NCI-H226 (cell line): ENCODE measurements around the gene SLC7A10.

Experiments used
- DNase-seq: peaks from one replicate; pipeline ENCODE4 v3.0.0-alpha.2; 2015

Gene SLC7A10

DNA sequence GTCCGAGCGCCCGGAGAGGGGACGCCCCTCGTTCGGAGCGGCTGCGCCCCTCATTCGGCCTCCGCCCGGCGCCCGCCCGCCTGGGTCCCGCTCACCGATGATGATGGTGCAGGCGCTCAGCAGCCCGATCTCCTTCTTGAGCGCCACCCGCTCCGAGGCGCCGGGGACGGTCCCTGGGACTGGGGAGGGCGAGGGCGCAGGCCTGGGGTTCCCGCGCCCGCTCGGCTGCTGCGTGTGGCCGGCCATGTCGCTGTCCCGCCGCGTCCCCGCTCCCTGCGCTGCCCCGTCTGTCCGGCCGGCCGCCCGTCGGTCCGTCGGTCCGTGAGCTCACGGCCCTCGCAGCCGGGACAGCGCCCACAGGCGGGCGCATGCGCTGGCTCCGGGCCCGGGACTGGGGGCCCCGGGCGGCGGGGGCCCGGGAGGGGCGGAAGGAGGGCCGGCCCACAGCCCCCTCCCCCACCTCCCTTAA, at the start of gene SLC7A10:
SLC7A10 (minus strand) TSS at position 393 of the 469 bp plus-strand sequence; CDS start at position 246, 147 bp downstream.
- DNase-seq, result no peak

DNA sequence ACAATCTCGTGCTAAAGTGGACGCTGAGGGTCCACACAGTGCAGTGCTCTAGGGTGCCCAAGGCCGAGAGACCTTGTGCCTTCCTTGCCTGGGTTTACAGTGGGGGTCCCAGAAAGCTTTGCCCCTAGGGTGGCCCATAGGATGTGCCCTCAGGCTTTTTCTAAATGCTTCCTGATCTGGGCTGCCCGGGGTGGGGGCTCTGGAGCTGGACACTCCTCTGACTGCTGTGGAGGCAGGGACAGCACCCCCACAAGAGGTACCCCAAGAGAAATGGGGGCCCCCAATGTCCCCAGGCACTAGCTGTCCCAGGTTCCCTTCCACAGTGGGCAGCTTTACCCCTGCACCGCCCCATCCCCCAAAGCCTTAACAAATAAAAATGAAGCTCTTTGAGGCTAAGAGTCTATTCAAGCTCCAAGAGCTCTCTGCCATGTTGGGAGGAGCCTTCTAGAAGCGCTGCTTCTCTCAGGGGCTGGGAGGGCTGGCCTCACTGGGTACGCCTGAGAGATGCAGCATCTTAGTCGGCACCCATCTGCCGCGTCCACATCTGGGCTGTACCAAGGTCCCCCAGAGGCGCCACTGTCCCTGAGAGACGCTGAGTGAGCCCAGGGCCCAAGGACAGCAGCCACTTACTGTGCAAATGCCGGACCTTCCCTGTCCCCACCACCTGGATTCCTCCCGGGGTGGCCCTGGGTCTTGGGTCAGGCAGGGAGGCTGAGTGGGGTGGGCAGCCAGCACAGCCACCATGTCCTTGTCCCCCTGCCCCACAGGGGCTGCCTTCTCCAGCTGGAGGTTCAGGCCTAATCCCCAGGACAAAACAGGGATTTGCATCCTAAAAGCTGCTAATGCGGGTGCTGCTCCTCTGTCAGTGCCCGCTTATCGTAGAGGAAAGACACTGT, 49.3 kb upstream of the SLC7A10 start:
- DNase-seq, result no peak

GRCh38 chr19:33273881-33274662, 48.4 kb upstream of the SLC7A10 start:
- DNase-seq, result peak; percentile 58

DNA sequence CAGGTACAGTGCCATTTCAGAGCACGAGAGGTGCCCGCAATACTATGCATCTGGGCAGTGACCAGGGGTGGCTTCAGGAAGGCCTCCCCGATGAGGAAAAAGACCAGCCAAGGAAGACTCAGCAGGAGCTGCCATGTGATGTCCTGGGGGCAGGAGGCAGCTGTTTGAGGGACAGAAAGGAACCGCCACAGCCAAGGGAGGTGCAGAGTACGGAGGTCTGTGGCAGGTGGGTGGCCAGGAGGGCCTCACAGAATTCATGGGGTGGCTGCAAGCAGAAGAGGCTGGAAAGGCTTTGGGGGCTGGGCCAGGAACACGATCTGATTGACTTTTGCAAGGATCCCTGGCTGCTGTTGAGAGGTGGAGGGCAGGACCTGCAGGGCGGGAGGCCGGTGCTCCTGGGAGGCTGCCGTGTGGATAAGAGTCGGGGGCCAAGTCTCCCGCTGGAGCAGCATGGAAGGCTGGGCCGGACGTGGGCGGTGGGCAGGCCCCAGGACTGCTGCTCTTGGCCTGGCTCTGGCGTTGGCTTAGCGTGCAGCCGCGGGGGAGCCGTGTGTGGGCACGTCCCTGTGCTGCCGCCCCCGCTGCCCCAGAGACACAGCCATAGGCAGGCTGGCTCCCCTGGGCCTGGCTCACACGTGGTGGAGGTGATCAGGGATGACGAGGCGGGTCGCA, 47.6 kb upstream of the SLC7A10 start:
- no peak for DNase-seq

- DNase-seq, result no peak
Measured at GRCh38 chr19:33271246-33272021, 45.8 kb upstream of the SLC7A10 start.

DNA sequence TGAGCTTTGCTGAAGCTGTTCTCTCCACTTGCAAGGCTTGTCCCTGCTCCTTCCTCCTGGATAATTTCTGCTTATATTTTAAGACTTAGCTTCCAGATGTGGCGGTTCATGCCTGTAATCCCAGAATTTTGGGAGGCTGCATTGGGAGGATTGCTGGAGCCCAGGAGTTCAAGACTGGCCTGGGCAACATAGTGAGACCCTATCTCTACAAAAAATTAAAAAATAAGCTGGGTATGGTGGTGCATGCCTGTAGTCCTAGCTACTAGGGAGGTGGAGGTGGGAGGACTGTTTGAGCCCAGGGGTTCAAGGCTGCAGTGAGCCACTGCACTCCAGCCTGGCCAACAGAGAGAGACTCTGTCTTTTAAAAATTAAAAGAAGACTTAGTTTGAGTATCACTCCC, 45.1 kb upstream of the SLC7A10 start:
- no peak for DNase-seq

- DNase-seq, result no peak
Measured at GRCh38 chr19:33269016-33269415, 43.4 kb upstream of the SLC7A10 start.

- no peak for DNase-seq
Measured at GRCh38 chr19:33268162-33268991, 42.7 kb upstream of the SLC7A10 start.

DNA sequence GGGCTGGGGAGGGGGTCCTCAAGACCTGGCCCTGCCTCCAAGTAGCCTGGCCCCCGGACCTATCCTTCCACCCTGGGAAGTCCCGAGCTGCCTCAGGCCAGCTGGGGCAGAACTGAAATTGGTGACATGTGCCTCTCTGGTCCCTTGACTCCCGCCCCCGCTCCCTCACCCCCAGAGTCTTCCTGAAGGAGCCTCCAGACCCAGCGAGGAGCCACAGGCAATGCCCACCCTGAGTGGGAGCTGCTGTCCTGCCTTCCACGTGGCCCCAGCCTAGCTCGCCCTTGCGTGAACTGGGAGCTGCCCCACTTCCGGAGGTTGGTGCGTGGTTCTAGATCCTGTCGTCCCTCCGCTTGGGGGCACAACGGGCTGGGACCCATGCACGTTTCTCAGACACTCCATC, 42.1 kb upstream of the SLC7A10 start:
- no peak for DNase-seq

DNA sequence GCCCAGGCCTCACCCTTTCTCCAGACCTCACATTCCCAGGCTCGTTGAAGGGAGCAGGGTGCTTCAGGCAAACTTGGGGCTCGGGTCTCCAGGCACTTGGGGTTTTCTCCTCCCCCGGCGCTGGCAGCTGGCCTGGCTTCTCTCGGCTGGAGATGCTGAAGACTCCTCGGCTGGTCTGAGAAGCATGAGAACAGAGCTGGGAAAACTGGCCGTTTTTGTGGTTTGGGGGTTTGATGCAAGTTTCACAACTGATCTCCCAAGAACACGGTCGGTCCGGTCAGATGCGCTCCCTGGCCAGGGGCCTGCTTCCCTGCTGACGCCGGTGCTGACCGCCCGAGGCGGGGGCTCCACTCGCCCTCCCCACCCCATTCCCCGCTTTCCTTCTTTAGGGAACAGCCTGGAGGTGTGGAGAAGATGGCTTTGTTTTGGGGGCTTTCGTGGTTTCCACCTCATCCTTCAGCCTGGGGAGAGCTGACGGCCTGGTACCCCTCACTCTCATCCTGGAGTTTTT, 41.4 kb upstream of the SLC7A10 start:
- DNase-seq, result no peak

- DNase-seq, result no peak
Measured at GRCh38 chr19:33264881-33265445, 39.3 kb upstream of the SLC7A10 start.

- DNase-seq, result no peak
Measured at GRCh38 chr19:33263325-33264023, 37.8 kb upstream of the SLC7A10 start.

GRCh38 chr19:33261511-33262189, 36.0 kb upstream of the SLC7A10 start:
- no peak for DNase-seq

GRCh38 chr19:33260628-33261418, 35.2 kb upstream of the SLC7A10 start:
- DNase-seq, result no peak

- no peak for DNase-seq
Measured at GRCh38 chr19:33259539-33259938, 33.9 kb upstream of the SLC7A10 start.

GRCh38 chr19:33257828-33258227, 32.2 kb upstream of the SLC7A10 start:
- no peak for DNase-seq

DNA sequence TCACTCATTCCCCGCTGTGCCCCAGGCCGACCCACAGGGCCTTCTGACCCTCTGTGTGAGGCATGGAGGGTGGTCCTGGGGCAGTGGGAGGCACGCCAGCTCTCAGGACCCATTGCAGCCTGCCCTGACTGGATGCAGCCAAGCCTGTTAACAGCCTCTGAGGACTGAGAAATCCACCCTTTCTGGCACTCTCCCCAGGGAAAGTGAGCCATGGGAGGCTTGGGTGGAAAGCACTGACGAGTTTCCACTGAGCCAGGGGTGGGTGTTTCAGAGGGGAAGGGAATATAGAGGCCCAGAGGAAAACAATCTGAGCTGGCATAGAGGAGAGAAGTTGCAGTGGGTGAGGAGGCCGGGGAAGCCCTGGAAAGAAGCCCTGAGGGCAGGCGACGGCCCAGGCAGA, 30.6 kb upstream of the SLC7A10 start:
- DNase-seq, result no peak

GRCh38 chr19:33255781-33256180, 30.1 kb upstream of the SLC7A10 start:
- no peak for DNase-seq
